DND-41 (cell line): Measurements from ENCODE around the gene NMRAL1.

Experiments used
- ATAC-seq: fragments of 200-7000 bp; cut with Tn5 transposase; 3 replicates; pipeline ENCODE4 v1.9.1; 2021; ENCODE audit warnings: low read depth; ENCODE audit not compliant: insufficient read depth
- DNase-seq: peaks from one replicate; pipeline ENCODE4 v3.0.0-alpha.2; 2020
- H2AFZ ChIP-seq: 2 replicates; pipeline ENCODE4 v1.6.0; 2012; ENCODE audit warnings: low read depth, low read length
- H3K27ac ChIP-seq: 2 replicates; pipeline ENCODE4 v1.5.1; 2012; ENCODE audit warnings: low read length, inconsistent platforms
- H3K27me3 ChIP-seq: fragments of 200-600 bp; sonication (generic); 2 replicates; pipeline ENCODE4 v1.6.0; 2012; ENCODE audit warnings: low read length, mild to moderate bottlenecking, inconsistent platforms; ENCODE audit not compliant: insufficient read depth, poor library complexity
- H3K36me3 ChIP-seq: 2 replicates; pipeline ENCODE4 v1.5.1; 2012; ENCODE audit warnings: low read length, inconsistent platforms; ENCODE audit not compliant: insufficient read depth
- H3K4me1 ChIP-seq: 2 replicates; pipeline ENCODE4 v1.5.1; 2012; ENCODE audit warnings: mild to moderate bottlenecking, low read length; ENCODE audit not compliant: insufficient read depth
- H3K4me2 ChIP-seq: 2 replicates; pipeline ENCODE4 v1.6.0; 2012; ENCODE audit warnings: mild to moderate bottlenecking, moderate library complexity, low read length, inconsistent platforms; ENCODE audit not compliant: insufficient read depth
- H3K4me3 ChIP-seq, 2 experiments: fragments of 200-600 bp in 1 of 2; shearing (Covaris generic) in 1 of 2; 2 replicates each; pipeline ENCODE4 v1.5.1; 2012 to 2016; ENCODE audit warnings: inconsistent platforms in 2 of 2, low read length in 2 of 2, mild to moderate bottlenecking in 2 of 2, low read depth in 1 of 2, moderate library complexity in 1 of 2
- H3K79me2 ChIP-seq: 2 replicates; pipeline ENCODE4 v1.6.0; 2012; ENCODE audit warnings: low read length, inconsistent platforms; ENCODE audit not compliant: insufficient read depth
- H3K9ac ChIP-seq: 2 replicates; pipeline ENCODE4 v1.6.0; 2012; ENCODE audit warnings: low read depth, mild to moderate bottlenecking, inconsistent platforms, low read length, moderate library complexity
- H3K9me3 ChIP-seq: 2 replicates; pipeline ENCODE4 v1.5.1; 2012; ENCODE audit warnings: low read length, moderate library complexity, mild to moderate bottlenecking, inconsistent platforms; ENCODE audit not compliant: insufficient read depth, severe bottlenecking
- H4K20me1 ChIP-seq: 2 replicates; pipeline ENCODE4 v1.6.0; 2012; ENCODE audit warnings: low read length; ENCODE audit not compliant: insufficient read depth
- CTCF ChIP-seq: IDR thresholded peaks from 2 replicates; pipeline ENCODE4 v1.5.1; 2012; ENCODE audit warnings: borderline replicate concordance, low read length, moderate library complexity, mild to moderate bottlenecking; ENCODE audit not compliant: poor library complexity, severe bottlenecking; ENCODE audit errors: extremely low read depth
- EZH2 ChIP-seq: IDR thresholded peaks from 3 replicates; pipeline ENCODE4 v1.6.1; 2012; ENCODE audit warnings: borderline replicate concordance, low read depth, mild to moderate bottlenecking, moderate library complexity, low read length, inconsistent platforms; ENCODE audit not compliant: severe bottlenecking

NMRAL1 gene

GRCh38 chr16:4474192-4474961 is at the start of gene NMRAL1:
Gene NMRAL1, minus strand, starts transcription at chr16:4474625. Its CDS starts 493 bp downstream, at chr16:4474132.
- Histone ChIP-seq H3K4me1 (peaks cover 53% of the 10 kb centered on the region), H3K4me3 (peak within 1 kb of the TSS; percentile 90 to 94), H2AFZ (peak within 1 kb of the TSS; percentile 89), H4K20me1 (peaks cover 3% of the 10 kb centered on the region; the same call in 1 of the 2 replicates), H3K27ac (peak within 1 kb of the TSS; percentile 89), H3K27me3 (no peaks in the 10 kb centered on the region), H3K79me2 (peaks cover 69% of the 10 kb centered on the region), H3K4me2 (peak within 1 kb of the TSS; percentile 94), H3K9ac (peak within 1 kb of the TSS; percentile 93), H3K36me3 (peaks cover 8% of the 10 kb centered on the region), H3K9me3 (no peaks in the 10 kb centered on the region)
- peak; percentile 98 for DNase-seq
- ATAC-seq = peak; percentile 86
- TF ChIP-seq EZH2 = no peak
- TF ChIP-seq CTCF = peak; percentile 29

GRCh38 chr16:4523686-4524085 is 49.3 kb upstream of the NMRAL1 start:
- Histone ChIP-seq H3K4me2 (no peak overlapping the region), H3K27me3 (no peaks in the 10 kb centered on the region), H3K9ac (no peak overlapping the region), H4K20me1 (no peaks in the 10 kb centered on the region), H3K4me3 (no peak overlapping the region), H2AFZ (no peak overlapping the region), H3K27ac (no peak overlapping the region), H3K36me3 (no peaks in the 10 kb centered on the region), H3K4me1 (no peaks in the 10 kb centered on the region), H3K79me2 (no peaks in the 10 kb centered on the region), H3K9me3 (no peaks in the 10 kb centered on the region)
- TF ChIP-seq CTCF = no peak
- no peak for TF ChIP-seq EZH2
- DNase-seq = no peak
- no peak for ATAC-seq

- Histone ChIP-seq H3K4me1 (no peaks in the 10 kb centered on the region), H4K20me1 (no peaks in the 10 kb centered on the region), H3K9ac (no peak overlapping the region), H3K27me3 (no peaks in the 10 kb centered on the region), H3K4me2 (no peak overlapping the region), H3K27ac (no peak overlapping the region), H3K9me3 (no peaks in the 10 kb centered on the region), H3K36me3 (no peaks in the 10 kb centered on the region), H3K4me3 (no peak overlapping the region), H3K79me2 (no peaks in the 10 kb centered on the region), H2AFZ (no peak overlapping the region)
- ATAC-seq (no peak), DNase-seq (no peak)
- TF ChIP-seq EZH2 (no peak), CTCF (no peak)
These were observed 47.7 kb upstream of the NMRAL1 start for GRCh38 chr16:4522051-4522581.
